Mucosa of gallbladder (tissue), 1 donor: ENCODE data around the gene ADPRM. TPM values are rescaled to one million over a fixed set of nuclear protein-coding genes. Genes with fewer than 3 reads are reported as not detected.
A peak's percentile ranks its signal among the peaks of the same experiment; 100 is the strongest.
"Not testable (repeated sequence)": the region's sequence is repeated elsewhere in the genome, so short reads cannot be mapped to it uniquely, and the experiment has no call there.

Experiments
- DNase-seq: peaks from one replicate; pipeline ENCODE4 v3.0.0-alpha.2; 2020; ENCODE audit warnings: low spot score
- total RNA-seq: library from RNA; stranded (reverse); gene quantifications from one replicate; pipeline ENCODE4 v1.2.1, GENCODE V29; 2021
- donor health status: DM: no; HTN: no; CAD: no.

Gene ADPRM, protein sequence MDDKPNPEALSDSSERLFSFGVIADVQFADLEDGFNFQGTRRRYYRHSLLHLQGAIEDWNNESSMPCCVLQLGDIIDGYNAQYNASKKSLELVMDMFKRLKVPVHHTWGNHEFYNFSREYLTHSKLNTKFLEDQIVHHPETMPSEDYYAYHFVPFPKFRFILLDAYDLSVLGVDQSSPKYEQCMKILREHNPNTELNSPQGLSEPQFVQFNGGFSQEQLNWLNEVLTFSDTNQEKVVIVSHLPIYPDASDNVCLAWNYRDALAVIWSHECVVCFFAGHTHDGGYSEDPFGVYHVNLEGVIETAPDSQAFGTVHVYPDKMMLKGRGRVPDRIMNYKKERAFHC
- total RNA-seq: 9.2 TPM

DNA sequence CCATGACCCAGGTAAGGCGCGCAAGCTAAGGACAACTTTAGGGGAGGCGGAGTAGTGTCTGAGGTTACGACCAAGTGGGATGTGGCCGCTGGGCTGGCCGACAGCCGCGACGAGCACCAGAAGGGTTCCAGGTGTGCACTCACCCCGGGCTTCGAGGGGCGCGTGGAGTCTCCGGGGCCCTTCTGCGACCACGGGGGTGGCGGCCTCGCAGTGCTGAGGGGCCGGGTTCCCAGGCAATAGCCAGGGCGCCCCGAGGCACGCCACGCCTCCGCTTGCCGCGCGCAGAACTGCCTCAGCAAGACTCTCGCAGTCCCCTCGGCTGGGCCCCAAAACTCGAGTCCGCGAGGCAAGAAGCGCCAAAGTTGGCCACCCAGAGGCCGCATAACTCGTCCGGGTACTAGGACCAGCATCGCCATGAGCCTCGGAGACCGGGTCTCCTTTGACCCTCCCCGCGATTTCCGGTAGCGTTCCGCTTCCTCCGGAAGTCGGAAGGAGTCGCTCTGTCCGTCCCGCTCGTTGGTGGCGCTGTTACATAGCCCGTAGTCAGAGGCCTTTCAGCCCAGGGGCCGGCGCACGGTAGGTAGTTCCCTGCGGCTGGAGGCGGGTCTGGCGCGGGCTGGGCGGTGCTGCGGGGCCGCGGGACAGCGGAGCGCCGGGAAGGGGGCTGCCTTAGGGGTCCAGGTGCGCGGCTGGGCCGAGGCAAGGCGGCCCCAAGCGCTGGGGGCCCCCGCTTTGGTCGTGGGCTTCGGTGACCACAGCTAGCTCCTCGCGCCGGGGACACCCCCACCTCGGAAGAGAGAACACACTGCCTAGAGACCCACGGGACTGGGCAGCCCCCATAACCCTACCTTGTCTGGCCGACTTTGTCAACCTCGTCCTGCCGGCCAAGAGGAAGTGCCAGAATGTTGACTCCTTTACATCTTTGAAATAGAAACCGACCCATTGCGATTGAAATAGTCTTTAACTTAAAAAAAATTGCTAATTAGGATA, at the start of gene ADPRM, which contains the start of gene SCO1:
Gene ADPRM (plus strand): TSS at position 503 of the 990 bp plus-strand sequence. CDS start 7,333 bp downstream, outside the sequence.
Gene SCO1 (minus strand): TSS at position 442 of the 990 bp plus-strand sequence. CDS start 26 bp downstream, at position 416.
- DNase-seq: peak; percentile 93

DNA sequence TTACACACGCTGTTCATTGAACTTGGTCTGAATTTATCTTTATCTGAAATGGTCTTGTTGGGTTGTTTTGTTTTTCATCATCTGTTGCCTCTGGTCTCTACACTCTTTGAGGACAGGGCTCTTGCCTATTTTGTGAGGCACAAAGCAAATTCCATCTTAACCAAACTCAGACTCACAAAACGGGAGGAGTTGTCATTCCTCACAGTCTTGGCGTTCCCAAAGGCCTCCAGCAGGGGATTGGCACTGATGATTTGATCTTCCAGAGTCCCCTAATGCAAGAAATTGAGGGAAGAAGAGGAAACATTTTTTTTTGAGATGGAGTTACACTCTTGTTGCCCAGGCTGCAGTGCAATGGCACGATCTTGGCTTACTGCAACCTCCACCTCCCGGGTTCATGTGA, 49.0 kb upstream of the ADPRM start:
- DNase-seq: no peak

DNA sequence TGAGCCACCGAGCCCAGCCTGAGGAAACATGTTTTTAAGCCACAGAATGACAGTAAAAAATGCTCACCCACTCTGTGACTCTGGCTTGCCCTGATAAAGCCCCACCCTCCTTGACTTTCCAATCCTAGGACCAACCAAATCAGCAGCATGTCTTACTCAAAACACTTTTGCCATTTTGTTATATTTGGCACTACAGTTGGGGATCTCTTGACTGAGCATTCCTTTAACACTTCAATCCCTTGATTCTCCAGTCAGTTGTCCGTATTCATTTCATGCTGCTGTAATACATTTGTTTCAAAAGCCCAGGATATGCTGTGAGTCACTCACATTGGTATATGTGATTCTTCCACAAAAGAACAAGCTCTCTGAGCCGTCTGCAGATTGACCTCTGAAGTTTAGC, 48.4 kb upstream of the ADPRM start:
- DNase-seq: no peak

DNA sequence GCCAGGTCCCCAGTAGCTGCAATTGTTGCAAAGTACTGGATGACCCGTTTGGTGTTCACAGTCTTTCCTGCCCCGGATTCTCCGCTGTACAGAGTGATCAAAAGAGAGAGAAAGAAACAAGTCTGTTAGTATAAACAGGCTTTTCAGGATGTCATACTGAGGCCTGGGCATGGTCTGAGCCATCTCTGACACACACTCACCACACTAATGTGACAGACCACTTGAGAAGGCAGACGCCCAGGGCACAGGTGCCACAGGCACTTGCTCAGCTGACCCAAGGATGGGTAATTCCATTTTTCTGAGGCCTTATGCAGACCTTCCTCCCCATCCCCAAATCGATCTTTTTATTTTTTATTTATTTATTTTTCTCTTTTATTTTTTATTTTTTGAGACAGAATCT, 47.8 kb upstream of the ADPRM start:
- no peak for DNase-seq

DNA sequence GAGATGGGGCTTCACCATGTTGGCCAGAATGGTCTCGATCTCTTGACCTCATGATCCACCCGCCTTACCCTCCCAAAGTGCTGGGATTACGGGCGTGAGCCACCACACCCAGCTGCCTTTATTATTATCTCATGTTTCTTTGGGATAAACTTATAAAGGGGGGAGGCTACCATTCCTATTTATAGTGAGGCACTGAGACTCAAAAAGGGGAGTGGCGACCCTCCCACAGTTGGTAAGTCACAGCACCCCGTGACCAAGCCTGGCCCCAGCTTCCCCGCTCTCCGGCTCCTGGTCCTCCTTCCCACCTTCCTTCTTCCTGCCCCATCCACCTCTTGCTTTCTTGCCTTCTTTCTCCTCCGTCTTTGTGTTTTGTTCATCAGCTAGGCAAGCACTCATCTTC, 45.5 kb upstream of the ADPRM start:
- DNase-seq: no peak

DNA sequence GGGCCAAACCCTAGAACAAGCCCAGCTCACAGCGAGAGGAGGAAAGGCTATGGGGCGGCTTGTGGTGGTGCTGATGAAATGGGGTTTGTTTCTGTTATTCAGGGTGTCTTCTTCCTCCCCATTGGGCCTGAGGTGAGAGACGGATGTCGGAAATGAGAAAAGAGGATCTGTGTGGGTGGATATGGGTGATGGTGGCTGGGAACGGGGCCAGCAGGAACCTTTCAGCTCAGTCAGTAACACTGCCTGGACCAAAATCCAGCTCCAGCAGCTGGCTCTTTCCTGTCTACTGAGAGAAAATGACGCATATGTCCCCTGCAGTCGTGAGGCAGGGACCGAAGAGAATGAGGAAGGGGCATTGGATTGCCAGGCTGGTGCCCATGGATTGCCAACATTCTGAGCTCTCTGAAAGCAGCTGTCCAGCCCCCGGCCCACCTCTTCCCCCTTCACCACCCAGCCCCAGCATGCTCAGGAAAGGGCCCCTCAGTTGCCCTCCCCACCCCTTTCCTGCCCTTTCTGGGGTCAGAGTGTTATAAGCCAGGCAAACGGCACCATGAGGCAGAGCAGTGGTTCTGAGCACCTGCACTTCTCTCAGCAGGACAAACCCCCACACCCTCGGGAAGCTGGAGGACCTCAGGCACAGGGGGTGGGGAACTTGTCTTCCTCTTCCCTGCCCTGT, 44.3 kb upstream of the ADPRM start:
- DNase-seq: no peak

DNA sequence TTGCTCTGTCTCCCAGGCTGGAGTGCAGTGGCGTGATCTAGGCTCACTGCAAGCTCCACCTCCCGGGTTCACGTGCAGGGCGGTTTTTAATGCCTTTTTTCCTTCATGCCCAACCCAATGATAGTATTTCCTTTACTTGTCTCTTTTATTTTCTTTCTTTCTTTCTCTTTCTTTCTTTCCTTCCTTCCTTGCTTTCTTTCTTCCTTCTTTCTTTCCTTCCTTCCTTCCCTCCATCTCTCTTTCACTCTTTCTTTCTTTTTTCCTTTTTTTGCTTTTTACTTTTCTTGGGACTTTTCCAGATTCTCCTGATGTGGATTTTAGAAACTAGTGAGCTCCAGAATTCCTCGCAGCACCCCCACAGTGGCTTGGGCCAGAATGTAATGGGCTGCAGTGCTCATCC, 43.4 kb upstream of the ADPRM start:
- DNase-seq: no peak

DNA sequence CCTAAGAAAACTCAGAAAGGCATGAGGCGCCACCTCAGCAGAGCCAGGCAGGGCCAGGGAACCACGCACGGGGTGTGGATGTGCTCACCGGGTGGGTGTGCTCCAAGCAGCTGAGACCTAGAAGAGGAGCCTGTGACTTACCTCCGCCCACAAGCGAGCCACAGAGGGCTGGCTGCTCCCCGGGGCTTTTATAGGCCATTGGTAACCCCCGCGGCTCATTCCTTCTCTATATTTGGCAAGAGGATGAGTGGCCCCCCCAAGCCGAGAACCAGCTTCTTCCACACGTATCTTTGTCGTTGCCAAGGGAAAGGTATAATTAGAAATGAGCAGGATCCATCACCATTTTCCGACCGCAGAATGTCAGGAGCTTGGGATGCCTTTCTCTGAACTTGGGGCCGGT, 40.2 kb upstream of the ADPRM start, which contains the start of gene MYH3:
Gene MYH3 (minus strand): TSS at position 162 of the 400 bp plus-strand sequence. CDS start 2,245 bp downstream, outside the sequence.
- DNase-seq: no peak

DNA sequence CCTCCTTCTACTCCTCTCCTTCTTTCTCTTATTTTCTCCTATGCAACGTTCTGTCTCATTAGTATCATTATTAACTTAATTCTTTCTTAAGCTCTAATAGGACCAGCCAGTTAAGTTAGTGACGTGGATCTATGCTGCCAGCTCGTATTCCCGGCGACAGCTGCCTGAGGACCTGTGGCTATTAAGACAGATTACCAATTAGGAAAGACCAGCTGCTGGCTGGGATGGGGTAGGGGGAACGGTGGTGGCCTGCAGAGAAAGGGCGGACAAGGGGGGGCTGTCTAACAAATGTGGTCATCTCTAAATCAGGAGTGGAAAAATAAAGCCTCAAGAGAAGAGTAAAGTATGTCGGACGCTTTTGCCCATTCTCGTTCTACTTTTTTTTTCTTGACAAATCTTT, 39.5 kb upstream of the ADPRM start:
- DNase-seq: no peak

DNA sequence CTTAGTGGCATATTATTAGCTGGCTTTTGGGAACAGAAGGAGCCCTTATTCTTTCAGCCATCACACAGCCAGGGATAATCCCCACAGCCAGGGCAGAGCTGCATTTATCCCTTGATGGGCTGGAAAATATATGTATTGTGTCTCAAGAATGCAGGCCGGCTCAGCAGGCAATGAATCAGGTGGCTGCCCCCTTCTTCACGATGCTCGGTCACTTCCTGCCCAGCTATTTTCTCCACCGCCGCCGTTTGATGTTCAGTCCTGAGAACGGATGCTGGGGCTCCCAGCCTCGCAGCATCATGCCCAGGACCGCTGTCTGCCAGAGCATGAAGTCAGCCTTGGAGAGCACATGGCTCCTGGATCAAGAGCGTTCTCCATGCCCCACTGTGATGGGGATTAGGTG, 36.0 kb upstream of the ADPRM start:
- DNase-seq: no peak

DNA sequence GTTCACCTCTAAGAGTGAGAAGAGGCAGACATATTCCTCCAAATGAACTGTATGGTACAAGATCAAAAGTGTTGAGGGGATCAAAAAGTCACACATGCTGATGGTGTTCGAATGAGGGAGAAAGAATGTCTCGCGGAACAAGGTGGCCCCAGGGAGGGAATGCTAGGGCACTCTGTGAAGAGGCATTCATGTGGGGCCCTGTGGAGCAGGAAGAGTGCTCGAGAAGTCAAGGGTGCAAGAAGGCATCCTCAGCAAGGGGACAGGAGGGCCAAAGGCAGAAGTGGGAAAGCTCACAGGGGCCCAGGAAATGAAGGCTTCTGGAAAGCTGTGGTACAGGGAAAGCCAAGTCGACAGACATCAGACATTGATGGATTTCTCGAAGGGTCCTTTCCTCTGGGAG, 34.2 kb upstream of the ADPRM start:
- no peak for DNase-seq

DNA sequence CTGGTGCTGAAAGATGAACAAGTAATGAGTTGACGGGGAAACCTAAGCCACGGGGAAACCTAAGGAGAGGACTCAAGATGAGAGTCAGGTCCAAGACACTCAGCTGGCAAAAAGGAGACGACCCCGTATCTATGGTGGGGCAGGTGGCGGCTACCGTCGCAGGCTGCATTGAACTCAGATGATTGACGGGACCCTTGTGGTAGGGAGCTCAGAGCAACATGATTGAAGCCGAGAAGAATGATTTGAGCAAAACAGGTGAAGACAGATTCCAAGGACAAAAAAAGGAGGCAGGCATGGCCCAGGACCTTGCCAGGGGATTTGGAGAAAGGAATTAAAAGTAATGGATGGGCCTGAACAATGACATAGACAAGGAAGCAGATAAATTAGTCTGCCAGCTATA, 32.8 kb upstream of the ADPRM start:
- no peak for DNase-seq

DNA sequence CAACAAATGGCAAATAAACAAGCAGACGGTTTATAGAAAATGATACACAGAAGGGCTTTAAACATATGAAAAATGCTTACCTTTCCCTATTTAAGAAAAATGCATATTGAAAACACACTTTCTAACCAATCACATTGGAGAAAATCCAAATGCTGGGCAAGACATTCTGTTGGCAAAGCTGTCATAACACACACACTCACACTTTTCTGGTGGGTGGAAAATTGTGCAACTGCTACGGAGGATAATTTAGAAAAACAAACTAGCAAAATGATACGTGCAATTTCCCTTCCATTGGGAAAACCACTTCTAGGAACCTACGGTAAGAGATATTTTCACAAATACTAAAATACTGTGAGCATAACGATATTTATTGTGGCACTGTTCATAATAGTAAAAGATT, 30.5 kb upstream of the ADPRM start:
- DNase-seq: no peak

DNA sequence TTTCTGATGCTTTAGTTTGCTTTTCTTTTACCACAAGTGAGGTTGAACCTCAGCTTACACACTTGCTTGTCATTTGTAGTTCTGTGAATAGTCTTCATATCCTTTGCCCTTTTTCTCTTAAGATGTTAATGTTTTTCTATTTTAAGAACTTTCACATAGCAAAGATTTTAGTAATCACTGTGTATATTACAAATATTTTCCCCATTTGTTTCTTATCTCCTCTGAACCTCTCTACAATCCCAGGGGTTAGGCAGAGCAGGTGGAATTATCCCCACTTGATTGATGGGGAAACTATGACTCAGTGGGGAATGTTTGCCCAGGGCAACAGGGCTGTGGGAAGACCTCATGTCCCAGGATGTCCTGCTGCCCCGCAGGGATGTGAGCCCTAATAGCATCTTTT, 28.6 kb upstream of the ADPRM start:
- DNase-seq: no peak

DNA sequence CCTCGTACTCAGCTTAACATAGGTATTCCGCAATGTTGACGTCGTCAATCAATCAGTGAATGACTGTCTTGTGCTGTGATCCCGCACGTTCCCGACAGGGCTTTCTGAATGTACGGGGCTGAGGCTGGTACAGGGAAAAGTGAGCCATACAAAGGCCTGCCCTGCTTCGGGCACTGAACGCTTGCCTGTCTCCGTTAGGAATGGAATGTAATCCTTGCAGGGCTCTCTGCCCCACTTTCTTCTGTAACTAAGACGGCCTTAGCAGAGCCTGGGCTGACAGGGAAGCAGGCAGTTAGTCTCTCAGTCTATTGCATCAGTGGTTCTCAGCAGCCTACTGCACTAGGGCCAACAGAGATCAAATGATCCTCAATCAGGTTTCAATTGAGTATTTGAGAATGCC, 24.1 kb upstream of the ADPRM start:
- no peak for DNase-seq

DNA sequence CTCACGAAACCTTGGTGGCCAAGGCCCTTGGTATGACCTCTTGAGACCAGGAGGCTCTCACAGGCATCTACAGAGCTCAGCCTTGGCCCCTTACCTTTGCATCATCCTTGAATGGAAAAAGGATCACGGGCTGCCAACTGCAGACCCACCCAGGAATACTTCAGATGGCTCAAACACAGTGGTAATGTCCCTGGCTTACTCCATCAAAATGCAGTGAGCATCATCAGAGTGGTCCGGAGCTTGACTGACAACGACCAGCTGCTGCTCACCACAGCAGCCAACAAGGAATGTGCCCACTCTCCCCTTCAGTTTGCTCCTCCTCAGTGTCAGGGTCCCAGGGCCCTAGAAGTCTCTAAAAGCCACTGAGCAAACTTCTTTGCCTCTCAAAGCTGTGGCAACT, 22.7 kb upstream of the ADPRM start:
- no peak for DNase-seq

DNA sequence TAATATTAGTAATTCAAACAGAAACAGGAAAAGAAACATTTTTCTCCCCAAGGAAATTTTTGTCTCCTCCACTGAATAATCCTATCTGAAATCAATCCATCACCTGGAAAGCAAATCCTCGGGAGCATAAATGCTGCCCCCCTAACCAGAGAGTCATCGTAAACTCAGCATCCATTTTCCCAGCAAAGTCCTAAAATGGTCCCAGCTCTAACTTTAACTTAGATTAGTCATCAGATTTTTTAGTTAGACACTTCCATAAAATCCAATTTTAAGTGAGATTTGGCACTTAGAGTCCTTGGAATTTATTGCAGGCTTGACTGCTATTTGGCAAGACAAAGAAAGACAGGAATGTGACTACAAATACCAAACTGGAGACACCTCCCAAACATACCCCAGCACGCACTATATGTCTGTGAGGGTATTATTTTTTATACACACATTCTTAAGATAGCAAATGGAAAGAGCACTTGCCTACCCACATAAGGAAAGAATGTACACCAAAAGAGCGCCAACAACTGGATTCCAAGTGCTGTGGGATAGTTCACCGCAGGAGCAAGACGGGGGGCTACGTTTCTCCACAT, 15.4 kb upstream of the ADPRM start:
- DNase-seq: no peak

DNA sequence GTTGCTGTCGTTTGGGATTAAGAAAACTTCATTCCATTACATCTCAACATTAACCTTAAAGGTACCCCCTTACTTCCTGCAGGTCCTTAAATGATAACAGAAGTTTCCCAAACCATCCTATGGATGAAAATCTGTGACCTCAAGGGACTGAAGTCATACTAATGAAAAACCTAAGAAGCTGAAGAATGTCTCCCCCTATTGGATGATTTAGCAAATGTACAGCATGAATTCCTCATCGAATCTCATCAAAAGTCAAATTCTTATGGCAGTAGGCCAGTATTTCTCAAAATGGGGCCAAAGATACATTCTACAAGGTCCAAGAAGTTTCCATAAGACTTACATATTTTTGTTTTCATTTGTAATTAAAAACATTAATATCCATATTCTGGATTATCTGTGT, 13.5 kb upstream of the ADPRM start:
- DNase-seq: no peak

DNA sequence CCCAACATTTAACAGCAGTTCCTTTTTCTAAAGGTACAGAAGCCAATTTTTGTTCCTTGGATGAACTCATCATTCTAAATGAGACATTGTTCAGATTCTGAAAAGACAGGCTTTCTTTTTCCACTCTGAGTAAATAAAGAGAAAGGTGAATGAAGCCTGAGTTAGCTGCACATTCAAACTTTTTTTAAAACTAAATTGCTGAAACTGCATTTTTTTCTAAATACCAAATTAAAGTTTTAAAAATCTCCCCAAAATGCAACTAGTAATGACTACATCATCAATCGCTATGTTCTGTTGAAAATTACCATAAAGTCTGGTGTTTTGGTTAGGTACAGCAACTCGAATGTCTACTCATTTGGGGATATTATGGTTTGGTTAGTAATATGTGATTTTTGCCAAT, 9.9 kb upstream of the ADPRM start:
- DNase-seq: no peak

DNA sequence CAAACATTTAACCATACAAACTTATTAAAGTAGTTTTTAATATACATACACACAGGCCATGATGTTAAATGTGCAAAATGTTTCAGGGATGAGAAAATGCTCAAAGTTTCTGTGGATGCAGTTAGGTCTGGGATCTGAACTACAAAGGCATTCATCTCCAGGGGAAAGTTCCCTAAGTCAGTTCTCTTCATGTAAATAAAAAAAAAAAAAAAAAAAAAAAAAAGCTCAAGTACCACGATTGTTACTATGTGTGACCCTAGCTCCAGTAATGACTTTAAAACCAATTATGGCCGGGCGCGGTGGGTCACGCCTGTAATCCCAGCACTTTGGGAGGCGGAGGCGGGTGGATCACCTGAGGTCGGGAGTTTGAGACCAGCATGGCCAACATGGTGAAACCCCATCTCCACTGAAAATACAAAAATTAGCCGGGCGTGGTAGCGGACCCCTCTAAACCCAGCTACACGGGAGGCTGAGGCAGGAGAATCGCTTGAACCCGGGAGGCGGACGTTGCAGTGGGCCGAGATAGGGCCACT, 1.5 kb upstream of the ADPRM start:
- not testable (repeated sequence) for DNase-seq

DNA sequence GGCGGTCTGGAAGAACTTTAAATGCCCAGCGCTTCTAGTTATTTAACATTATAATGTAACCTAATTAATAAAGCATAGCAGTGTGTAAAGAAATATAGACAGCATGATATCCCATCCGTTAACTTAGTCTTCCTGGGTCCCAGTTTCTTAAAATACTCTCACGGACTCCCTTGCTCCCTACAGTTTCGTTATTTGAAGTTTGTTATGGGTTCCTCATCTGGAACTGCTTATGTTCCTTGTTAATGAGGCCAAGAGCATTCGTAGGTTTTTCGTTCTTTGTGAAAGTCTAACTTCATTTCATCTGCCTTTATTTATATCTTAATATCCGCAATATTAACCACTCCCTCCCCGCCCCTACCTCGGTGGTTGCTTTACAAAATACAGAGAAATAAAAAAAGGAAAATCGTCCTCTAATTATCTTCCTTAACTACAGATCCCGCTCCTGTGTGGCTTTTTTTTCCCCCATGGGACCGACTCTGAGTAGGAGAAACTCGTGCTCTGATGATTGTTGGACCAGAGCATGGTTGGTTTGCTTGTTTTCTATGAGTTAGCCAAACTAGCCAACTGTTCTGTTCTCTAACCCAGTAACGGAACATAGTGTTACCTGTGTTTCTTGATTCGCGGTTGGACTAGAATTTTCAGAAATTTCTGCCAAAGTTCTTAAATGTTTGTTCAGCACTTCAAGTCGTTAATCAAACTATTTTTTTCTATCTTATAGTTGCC, 863 bp downstream of the ADPRM start:
- DNase-seq: no peak
